Natural killer cell (primary cell): Measurements from ENCODE around the gene CCDC86. TPM values are rescaled to one million over a fixed set of nuclear protein-coding genes. Genes with fewer than 3 reads are reported as not detected.
A peak's percentile ranks its signal among the peaks of the same experiment; 100 is the strongest.

Source experiments
- ATAC-seq, 3 donors: fragments of 150-1000 bp in 2 of 3; fragments of 200-7000 bp in 1 of 3; cut with Tn5 transposase; 1 replicate in 1 of 3; 2 replicates in 2 of 3; pipeline ENCODE4 v1.10.0; 2021; ENCODE audit warnings: mild to moderate bottlenecking in 2 of 3, moderate library complexity in 2 of 3
- DNase-seq, 2 donors: peaks; one replicate each; pipeline versions ENCODE4 v3.0.0 to v3.0.0-alpha.2; 2013 to 2021; ENCODE audit warnings: mixed read lengths in 1 of 2
- H3K27ac ChIP-seq: one replicate; pipeline ENCODE4 v1.5.1; 2013; ENCODE audit warnings: mild to moderate bottlenecking, low read length
- H3K27me3 ChIP-seq: one replicate; pipeline ENCODE4 v1.6.1; 2013; ENCODE audit warnings: low read length; ENCODE audit not compliant: control insufficient read depth, insufficient read depth
- H3K36me3 ChIP-seq: one replicate; pipeline ENCODE4 v1.6.1; 2013; ENCODE audit warnings: low read length; ENCODE audit not compliant: control insufficient read depth, insufficient read depth
- H3K4me1 ChIP-seq: one replicate; pipeline ENCODE4 v1.6.1; 2013; ENCODE audit warnings: low read length; ENCODE audit not compliant: control insufficient read depth, insufficient read depth
- H3K4me3 ChIP-seq: one replicate; pipeline ENCODE4 v1.5.1; 2013; ENCODE audit warnings: low read length
- H3K9me3 ChIP-seq: one replicate; pipeline ENCODE4 v1.6.1; 2013; ENCODE audit warnings: low read length; ENCODE audit not compliant: control insufficient read depth, insufficient read depth
- H3K27ac Mint-ChIP-seq, 2 donors: one replicate each; pipeline ENCODE4 v1.8.0; 2022; ENCODE audit warnings: mild to moderate bottlenecking in 2 of 2, mixed read lengths in 2 of 2, moderate library complexity in 1 of 2
- H3K27me3 Mint-ChIP-seq, 2 donors: one replicate each; pipeline ENCODE4 v1.8.0; 2022; ENCODE audit warnings: low read depth in 2 of 2, mixed read lengths in 2 of 2
- H3K36me3 Mint-ChIP-seq: one replicate; pipeline ENCODE4 v1.8.0; 2022; ENCODE audit warnings: mixed read lengths
- H3K4me1 Mint-ChIP-seq, 2 donors: one replicate each; pipeline ENCODE4 v1.8.0; 2022; ENCODE audit warnings: mixed read lengths in 2 of 2
- H3K4me3 Mint-ChIP-seq: one replicate; pipeline ENCODE4 v1.8.0; 2022; ENCODE audit warnings: mild to moderate bottlenecking, moderate library complexity, mixed read lengths
- H3K9me3 Mint-ChIP-seq, 2 donors: one replicate each; pipeline ENCODE4 v1.8.0; 2022; ENCODE audit warnings: mixed read lengths in 2 of 2
- WGBS: methylation state at CpG from one replicate; pipeline ENCODE4 v1.1.7; 2013; ENCODE audit warnings: missing lambda C conversion rate; ENCODE audit not compliant: insufficient coverage; 5-methylcytosine and 5-hydroxymethylcytosine counted together
- intact Hi-C: fragments of 100-400 bp; cut with micrococcal nuclease; formaldehyde crosslinking; loops from one replicate; pipeline ENCODE4 v1.14.2; 2022
- total RNA-seq, 4 donors: library from RNA; stranded (reverse); fragments of 120-200 nt in 1 of 4; gene quantifications; one replicate each; pipeline versions ENCODE4 v1.2.3 to v1.2.4, GENCODE V29; 2013 to 2022
- TF ChIP-seq, protein P1 (sequence below): fragments of 200-600 bp; IDR thresholded peaks from one replicate; pipeline ENCODE4 v1.8.0; 2022; ENCODE audit warnings: antibody characterized with exemption

Gene CCDC86
- total RNA-seq, 3 donors from 2014 or later (not counting 1 experiment from before 2014, with no cell fraction given), result 10.6 to 12.5 (median 10.7) TPM

- TF ChIP-seq, protein P1, sequence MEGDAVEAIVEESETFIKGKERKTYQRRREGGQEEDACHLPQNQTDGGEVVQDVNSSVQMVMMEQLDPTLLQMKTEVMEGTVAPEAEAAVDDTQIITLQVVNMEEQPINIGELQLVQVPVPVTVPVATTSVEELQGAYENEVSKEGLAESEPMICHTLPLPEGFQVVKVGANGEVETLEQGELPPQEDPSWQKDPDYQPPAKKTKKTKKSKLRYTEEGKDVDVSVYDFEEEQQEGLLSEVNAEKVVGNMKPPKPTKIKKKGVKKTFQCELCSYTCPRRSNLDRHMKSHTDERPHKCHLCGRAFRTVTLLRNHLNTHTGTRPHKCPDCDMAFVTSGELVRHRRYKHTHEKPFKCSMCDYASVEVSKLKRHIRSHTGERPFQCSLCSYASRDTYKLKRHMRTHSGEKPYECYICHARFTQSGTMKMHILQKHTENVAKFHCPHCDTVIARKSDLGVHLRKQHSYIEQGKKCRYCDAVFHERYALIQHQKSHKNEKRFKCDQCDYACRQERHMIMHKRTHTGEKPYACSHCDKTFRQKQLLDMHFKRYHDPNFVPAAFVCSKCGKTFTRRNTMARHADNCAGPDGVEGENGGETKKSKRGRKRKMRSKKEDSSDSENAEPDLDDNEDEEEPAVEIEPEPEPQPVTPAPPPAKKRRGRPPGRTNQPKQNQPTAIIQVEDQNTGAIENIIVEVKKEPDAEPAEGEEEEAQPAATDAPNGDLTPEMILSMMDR, result no peak
- H3K36me3 Mint-ChIP-seq, result peaks cover 7% of the 10 kb centered on the region
- intact Hi-C loops, result no loop called here
Observed at GRCh38 chr11:60889869-60890311, 48.0 kb downstream of the CCDC86 start.

GRCh38 chr11:60890696-60891095 is 48.8 kb downstream of the CCDC86 start:
- intact Hi-C loops, result no loop called here
- Mint-ChIP-seq H3K27me3 (no peaks in the 10 kb centered on the region), H3K9me3 (no peaks in the 10 kb centered on the region), H3K36me3 (peaks cover 13% of the 10 kb centered on the region), H3K4me3 (no peak overlapping the region), H3K4me1 (peaks cover 7 to 12% of the 10 kb centered on the region in 2 donors), H3K27ac (no peak overlapping the region)
- Histone ChIP-seq H3K27me3 (no peaks in the 10 kb centered on the region), H3K36me3 (peaks cover 24% of the 10 kb centered on the region), H3K4me1 (peaks cover 4% of the 10 kb centered on the region), H3K4me3 (no peak overlapping the region), H3K27ac (no peak overlapping the region), H3K9me3 (no peaks in the 10 kb centered on the region)
- 52% methylated on average over 4 of the region's 5 CpGs for WGBS
- ATAC-seq, result no peak
- TF ChIP-seq, protein P1, result no peak
- DNase-seq, result no peak

More at GRCh38 chr11:60889869-60890311, 48.0 kb downstream of the CCDC86 start:
- Histone ChIP-seq H3K27me3 (no peaks in the 10 kb centered on the region), H3K4me3 (no peak overlapping the region), H3K36me3 (peaks cover 17% of the 10 kb centered on the region), H3K4me1 (peaks cover 4% of the 10 kb centered on the region), H3K9me3 (no peaks in the 10 kb centered on the region), H3K27ac (no peak overlapping the region)
- 59% methylated on average over 6 of the region's 6 CpGs for WGBS
- no peaks in the 10 kb centered on the region for H3K27me3 Mint-ChIP-seq
- peak overlapping the region in 1 of 2 donors; percentile 23 for H3K27ac Mint-ChIP-seq
- no peak for ATAC-seq
- peaks cover 7 to 12% of the 10 kb centered on the region in 2 donors for H3K4me1 Mint-ChIP-seq
- H3K9me3 Mint-ChIP-seq, result no peaks in the 10 kb centered on the region
- no peak for DNase-seq
- H3K4me3 Mint-ChIP-seq, result no peak overlapping the region

GRCh38 chr11:60891103-60891741 is 49.3 kb downstream of the CCDC86 start:
- H3K27ac Mint-ChIP-seq, result peak overlapping the region; percentile 38 to 53
- Histone ChIP-seq H3K36me3 (peaks cover 29% of the 10 kb centered on the region), H3K27me3 (no peaks in the 10 kb centered on the region), H3K4me3 (no peak overlapping the region), H3K4me1 (peaks cover 4% of the 10 kb centered on the region), H3K27ac (no peak overlapping the region), H3K9me3 (no peaks in the 10 kb centered on the region)
- ATAC-seq (no peak), DNase-seq (no peak)
- H3K9me3 Mint-ChIP-seq, result no peaks in the 10 kb centered on the region
- TF ChIP-seq, protein P1, result no peak
- intact Hi-C loops, result no loop called here
- peaks cover 18% of the 10 kb centered on the region for H3K36me3 Mint-ChIP-seq
- H3K4me3 Mint-ChIP-seq, result no peak overlapping the region
- no peaks in the 10 kb centered on the region for H3K27me3 Mint-ChIP-seq
- 55% methylated on average over 7 of the region's 7 CpGs for WGBS
- H3K4me1 Mint-ChIP-seq, result peaks cover 2 to 12% of the 10 kb centered on the region in 2 donors

- ATAC-seq (no peak), DNase-seq (no peak)
- H3K4me1 ChIP-seq, result peaks cover under 1% of the 10 kb centered on the region
- H3K4me3 ChIP-seq, result no peak overlapping the region
- Mint-ChIP-seq H3K27ac (no peak overlapping the region), H3K27me3 (no peaks in the 10 kb centered on the region), H3K36me3 (peaks cover 39% of the 10 kb centered on the region), H3K9me3 (no peaks in the 10 kb centered on the region), H3K4me3 (no peak overlapping the region), H3K4me1 (peaks cover 0 to 5% of the 10 kb centered on the region in 2 donors)
- intact Hi-C loops, result no loop called here
- H3K36me3 ChIP-seq, result peaks cover 66% of the 10 kb centered on the region
- no peaks in the 10 kb centered on the region for H3K9me3 ChIP-seq
- H3K27me3 ChIP-seq, result no peaks in the 10 kb centered on the region
- no peak overlapping the region for H3K27ac ChIP-seq
- TF ChIP-seq, protein P1, result no peak
- 87% methylated on average over 2 of the region's 5 CpGs for WGBS
Observed at GRCh38 chr11:60895687-60896086, 53.8 kb downstream of the CCDC86 start.
